Subcutaneous abdominal adipose tissue (tissue), 5 donors: Measurements from ENCODE around the gene RGS9BP.

ENCODE experiments used
- H3K27ac ChIP-seq: one replicate; pipeline ENCODE4 v1.7.0; 2013; ENCODE audit warnings: low read depth, mild to moderate bottlenecking, inconsistent platforms, low read length, moderate library complexity
- H3K27me3 ChIP-seq, 5 donors: one replicate each; pipeline ENCODE4 v1.7.0; 2013; ENCODE audit warnings: low read length in 5 of 5, inconsistent platforms in 1 of 5; ENCODE audit not compliant: control insufficient read depth in 5 of 5, insufficient read depth in 4 of 5
- H3K36me3 ChIP-seq, 5 donors: one replicate each; pipeline ENCODE4 v1.7.0; 2013; ENCODE audit warnings: low read length in 5 of 5; ENCODE audit not compliant: control insufficient read depth in 5 of 5, insufficient read depth in 5 of 5
- H3K4me1 ChIP-seq, 5 donors: one replicate each; pipeline ENCODE4 v1.7.0; 2013; ENCODE audit warnings: low read length in 5 of 5, mild to moderate bottlenecking in 3 of 5, moderate library complexity in 1 of 5; ENCODE audit not compliant: control insufficient read depth in 5 of 5, insufficient read depth in 5 of 5
- H3K4me3 ChIP-seq, 5 donors: one replicate each; pipeline ENCODE4 v1.7.0; 2013; ENCODE audit warnings: low read length in 5 of 5, low read depth in 1 of 5
- H3K9ac ChIP-seq, 5 donors: one replicate each; pipeline ENCODE4 v1.7.0; 2013; ENCODE audit warnings: low read length in 5 of 5, mild to moderate bottlenecking in 4 of 5, moderate library complexity in 3 of 5
- H3K9me3 ChIP-seq, 5 donors: one replicate each; pipeline ENCODE4 v1.7.0; 2013; ENCODE audit warnings: low read length in 5 of 5; ENCODE audit not compliant: control insufficient read depth in 5 of 5
- donor health status: healthy.
- donor health status: healthy.
- donor health status: healthy.
- donor health status: healthy.
- donor health status: healthy.

The RGS9BP gene, protein sequence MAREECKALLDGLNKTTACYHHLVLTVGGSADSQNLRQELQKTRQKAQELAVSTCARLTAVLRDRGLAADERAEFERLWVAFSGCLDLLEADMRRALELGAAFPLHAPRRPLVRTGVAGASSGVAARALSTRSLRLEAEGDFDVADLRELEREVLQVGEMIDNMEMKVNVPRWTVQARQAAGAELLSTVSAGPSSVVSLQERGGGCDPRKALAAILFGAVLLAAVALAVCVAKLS

DNA sequence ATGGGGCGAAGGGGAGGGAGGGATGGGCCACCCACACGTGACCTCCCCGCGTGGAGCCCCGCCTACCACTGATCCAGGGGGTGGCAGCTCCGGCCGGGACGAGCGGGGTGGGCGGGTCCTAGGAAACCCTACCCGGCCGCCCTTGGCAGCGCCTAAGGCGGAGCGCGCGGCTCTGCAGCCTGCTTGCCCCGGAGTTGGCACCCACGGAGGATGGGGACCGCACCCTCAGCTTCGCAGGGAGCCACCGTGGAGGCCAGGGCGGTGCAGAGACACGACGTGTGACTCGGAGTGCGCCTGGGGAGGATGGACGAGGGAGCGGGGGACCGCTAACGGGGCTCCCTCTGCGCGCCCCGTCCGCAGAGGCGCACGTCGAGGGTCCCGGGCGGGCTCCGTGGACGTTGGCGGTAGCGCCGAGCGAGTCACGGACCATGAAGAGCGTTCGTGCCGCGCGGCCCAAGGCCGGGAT lies at the start of gene RGS9BP:
RGS9BP (plus strand) TSS at position 129 of the 466 bp plus-strand sequence. CDS start 416 bp downstream, outside the sequence.
- H3K9ac ChIP-seq, result peak within 1 kb of the TSS in 4 of 5 donors; percentile 66 to 86 (median 76)
- H3K27me3 ChIP-seq, result peaks cover 3 to 12% (median 6%) of the 10 kb centered on the region in 5 donors
- no peaks in the 10 kb centered on the region for H3K36me3 ChIP-seq
- H3K27ac ChIP-seq, result no peak within 1 kb of the TSS
- H3K4me1 ChIP-seq, result peaks cover 10 to 50% (median 33%) of the 10 kb centered on the region in 5 donors
- H3K4me3 ChIP-seq, result peak within 1 kb of the TSS; percentile 61 to 93 (median 91)
- H3K9me3 ChIP-seq, result no peaks in the 10 kb centered on the region

DNA sequence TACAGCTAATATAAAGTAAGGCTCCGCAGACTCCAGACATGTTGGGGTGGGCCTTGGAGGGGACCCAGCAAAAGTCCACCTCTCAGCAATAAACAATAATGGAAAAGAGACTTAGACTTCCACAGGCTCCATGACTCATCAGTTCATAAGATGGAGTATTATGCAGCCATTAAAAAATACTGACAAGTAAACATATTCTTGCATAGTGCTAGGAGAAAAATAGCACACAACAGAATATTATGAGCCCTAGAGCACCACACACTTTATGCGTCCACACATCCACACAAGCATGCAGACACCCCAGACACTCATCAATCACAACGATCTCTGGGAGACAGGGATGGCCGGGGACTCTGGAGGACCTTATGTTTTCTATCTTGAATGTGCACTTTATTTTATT lies 48.7 kb upstream of the RGS9BP start:
- Histone ChIP-seq H3K27ac (no peak overlapping the region), H3K36me3 (peaks cover 3 to 91% (median 75%) of the 10 kb centered on the region in 5 donors), H3K9me3 (no peaks in the 10 kb centered on the region), H3K4me1 (no peaks in the 10 kb centered on the region), H3K27me3 (no peaks in the 10 kb centered on the region), H3K9ac (no peak overlapping the region), H3K4me3 (no peak overlapping the region)

DNA sequence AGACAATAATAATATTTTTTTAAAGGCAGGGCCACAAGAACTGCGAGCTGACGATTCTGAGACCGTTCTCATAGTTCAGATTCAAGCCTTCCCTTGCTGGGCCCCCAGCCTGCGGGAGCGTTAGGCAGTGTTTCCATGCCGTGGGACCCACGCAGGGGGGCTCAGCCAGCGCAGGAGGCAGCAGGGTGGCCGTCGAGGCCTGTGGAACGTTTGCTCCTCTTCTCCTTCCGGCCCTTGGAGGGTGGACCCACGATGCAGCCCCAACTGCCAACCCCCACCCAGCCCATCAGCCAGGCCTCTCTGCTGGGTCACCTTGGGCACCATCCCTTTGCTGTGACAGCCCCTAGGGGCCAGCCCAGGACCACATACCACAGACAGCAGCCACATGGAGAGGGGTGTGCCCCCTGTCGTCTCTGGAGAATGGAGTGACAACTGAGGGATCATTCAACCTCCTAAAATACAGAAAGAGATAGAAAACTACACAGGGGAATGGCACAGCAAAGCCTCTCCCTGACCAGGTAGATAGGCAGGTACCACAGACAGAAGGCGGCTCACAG lies 47.9 kb upstream of the RGS9BP start:
- no peaks in the 10 kb centered on the region for H3K9me3 ChIP-seq
- H3K36me3 ChIP-seq, result peaks cover 3 to 86% (median 69%) of the 10 kb centered on the region in 5 donors

DNA sequence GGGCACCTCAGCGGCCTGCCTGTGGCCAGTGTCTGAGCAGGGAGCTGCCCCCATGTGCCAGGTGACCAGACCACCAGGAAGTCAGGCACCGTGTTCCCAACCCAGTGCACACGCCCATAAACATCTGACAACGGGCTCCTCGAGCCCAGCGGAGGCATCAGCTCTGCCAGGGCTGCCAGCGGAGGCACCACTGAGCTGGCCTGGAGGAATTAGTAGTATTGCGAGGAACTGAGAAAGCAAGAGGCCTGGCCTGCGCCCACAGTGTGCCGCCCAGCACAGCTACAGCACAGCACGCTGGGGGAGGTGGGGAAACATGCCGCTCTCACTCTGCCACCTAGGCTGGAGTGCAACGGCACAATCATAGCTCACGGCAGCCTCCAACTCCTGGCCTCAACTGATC lies 45.3 kb upstream of the RGS9BP start:
- H3K9ac ChIP-seq, result no peak overlapping the region
- no peaks in the 10 kb centered on the region for H3K27me3 ChIP-seq
- H3K27ac ChIP-seq, result no peak overlapping the region
- H3K4me3 ChIP-seq, result no peak overlapping the region
- no peaks in the 10 kb centered on the region for H3K4me1 ChIP-seq
- H3K36me3 ChIP-seq, result peaks cover 3 to 82% (median 66%) of the 10 kb centered on the region in 5 donors
- H3K9me3 ChIP-seq, result no peaks in the 10 kb centered on the region

More for the DNA sequence above, 47.9 kb upstream of the RGS9BP start:
- H3K4me1 ChIP-seq, result no peaks in the 10 kb centered on the region
- no peak overlapping the region for H3K4me3 ChIP-seq
- H3K9ac ChIP-seq, result no peak overlapping the region
- no peaks in the 10 kb centered on the region for H3K27me3 ChIP-seq
- no peak overlapping the region for H3K27ac ChIP-seq

DNA sequence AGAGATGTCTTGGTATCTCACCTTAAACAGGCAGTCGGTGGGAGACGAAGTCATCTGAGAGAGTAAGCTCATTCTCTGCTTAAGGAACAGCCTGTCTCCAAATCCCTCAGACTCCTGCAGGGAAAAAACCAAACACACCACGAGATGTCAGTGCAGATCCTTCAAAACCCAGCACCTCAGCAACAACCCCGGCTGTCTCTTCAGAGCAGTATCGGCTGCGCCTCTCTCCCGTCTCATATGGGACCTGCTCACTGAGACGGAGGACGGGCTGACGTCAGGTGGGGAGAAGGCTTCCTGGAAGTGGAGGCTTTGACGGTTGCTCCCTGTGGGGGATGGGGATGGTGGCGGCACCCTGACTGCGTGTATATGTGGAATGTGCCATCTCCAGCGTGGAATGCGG lies 44.3 kb upstream of the RGS9BP start:
- Histone ChIP-seq H3K36me3 (peaks cover 3 to 83% (median 69%) of the 10 kb centered on the region in 5 donors), H3K9me3 (no peaks in the 10 kb centered on the region)

DNA sequence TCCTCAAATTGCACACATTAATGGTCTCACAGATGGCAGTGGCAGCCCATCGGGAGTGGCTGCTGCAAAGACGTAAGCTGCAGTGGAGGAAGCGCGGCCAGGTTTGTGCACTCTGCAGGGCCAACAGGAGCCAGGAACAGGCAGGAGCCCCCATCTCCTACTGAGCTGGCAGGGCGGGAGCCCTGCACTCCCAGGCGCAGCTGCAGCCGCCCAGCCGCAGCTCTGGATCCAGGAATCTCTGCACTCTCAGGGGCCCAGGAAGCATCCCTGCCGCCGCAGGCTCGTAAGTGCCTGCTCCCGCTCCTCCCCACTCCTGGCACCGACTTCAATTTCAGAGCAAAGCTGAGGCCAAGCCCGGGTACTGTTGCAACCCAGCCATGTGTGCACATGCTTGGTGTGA lies 38.2 kb upstream of the RGS9BP start:
- H3K4me1 ChIP-seq, result peaks cover 0 to 6% (median 0%) of the 10 kb centered on the region in 5 donors
- H3K9ac ChIP-seq, result no peak overlapping the region
- no peak overlapping the region for H3K27ac ChIP-seq
- no peaks in the 10 kb centered on the region for H3K27me3 ChIP-seq
- no peak overlapping the region for H3K4me3 ChIP-seq
- no peaks in the 10 kb centered on the region for H3K9me3 ChIP-seq
- H3K36me3 ChIP-seq, result peaks cover 5 to 87% (median 67%) of the 10 kb centered on the region in 5 donors

More for the DNA sequence above, 44.3 kb upstream of the RGS9BP start:
- Histone ChIP-seq H3K9ac (no peak overlapping the region), H3K27ac (no peak overlapping the region), H3K27me3 (no peaks in the 10 kb centered on the region), H3K4me1 (no peaks in the 10 kb centered on the region), H3K4me3 (no peak overlapping the region)

DNA sequence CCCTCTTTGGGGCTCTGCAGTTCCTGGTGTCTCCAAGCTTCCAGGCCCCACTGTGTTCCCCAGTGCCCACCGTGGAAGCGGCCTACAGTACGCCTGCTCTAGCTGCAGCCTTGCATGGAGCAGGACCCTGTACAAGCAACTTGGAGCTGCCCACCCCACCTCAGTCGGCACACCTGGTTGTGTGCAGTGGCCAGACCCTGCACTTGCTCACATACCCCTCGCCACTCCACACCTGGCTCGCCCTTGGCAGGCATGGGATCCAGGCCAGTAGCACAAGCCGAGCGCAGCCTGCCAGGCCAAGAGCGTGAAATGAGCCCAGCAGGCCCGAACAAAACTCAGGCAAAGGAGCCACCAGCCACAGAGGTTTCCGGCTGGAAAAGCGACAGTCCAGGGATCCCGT lies 37.0 kb upstream of the RGS9BP start:
- Histone ChIP-seq H3K4me3 (no peak overlapping the region), H3K27me3 (no peaks in the 10 kb centered on the region), H3K36me3 (peaks cover 2 to 91% (median 73%) of the 10 kb centered on the region in 5 donors), H3K4me1 (peaks cover 0 to 6% (median 0%) of the 10 kb centered on the region in 5 donors), H3K9me3 (no peaks in the 10 kb centered on the region), H3K9ac (no peak overlapping the region), H3K27ac (no peak overlapping the region)

DNA sequence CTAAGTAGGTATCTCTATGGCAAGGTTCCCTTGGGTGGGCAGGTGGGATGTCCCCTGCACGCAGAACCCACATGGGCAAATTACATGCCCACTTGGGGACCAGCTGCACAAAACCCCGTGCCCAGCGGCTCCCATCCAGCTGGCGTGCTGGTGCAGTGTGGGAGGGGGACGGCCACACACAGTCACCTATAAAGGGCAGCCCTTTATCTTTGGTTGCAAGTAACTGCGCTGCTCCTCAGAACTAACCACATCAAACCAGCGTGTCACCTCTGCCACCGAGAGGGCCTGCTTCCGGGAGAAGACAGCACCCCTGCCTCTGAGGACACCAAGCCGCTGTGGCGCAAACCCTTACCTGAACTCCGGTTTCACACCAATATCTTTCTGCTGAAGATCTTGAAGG lies 32.9 kb upstream of the RGS9BP start:
- H3K4me3 ChIP-seq, result no peak overlapping the region
- no peak overlapping the region for H3K9ac ChIP-seq
- no peaks in the 10 kb centered on the region for H3K9me3 ChIP-seq
- H3K27ac ChIP-seq, result no peak overlapping the region
- H3K4me1 ChIP-seq, result peaks cover 0 to 11% (median 0%) of the 10 kb centered on the region in 5 donors
- peaks cover 2 to 85% (median 69%) of the 10 kb centered on the region in 5 donors for H3K36me3 ChIP-seq
- no peaks in the 10 kb centered on the region for H3K27me3 ChIP-seq

DNA sequence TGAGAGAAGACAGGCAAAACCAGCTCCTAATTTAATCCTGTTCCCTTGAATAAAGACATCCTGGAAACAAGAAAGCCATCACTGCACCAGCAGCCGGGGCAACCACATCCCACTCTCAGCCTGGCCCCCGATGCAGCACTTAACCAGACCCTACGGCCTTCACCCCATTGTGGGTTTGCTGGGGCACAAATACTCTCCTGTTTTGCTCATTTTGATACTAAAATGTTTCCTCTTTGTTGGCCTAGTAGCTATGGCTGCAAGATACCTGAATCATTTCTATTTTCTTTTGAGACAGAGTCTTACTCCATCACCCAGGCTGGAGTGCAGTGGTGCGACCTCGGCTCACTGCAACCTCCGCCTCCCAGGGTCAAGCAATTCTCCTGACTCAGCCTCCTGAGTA lies 29.1 kb upstream of the RGS9BP start:
- H3K9ac ChIP-seq, result no peak overlapping the region
- no peak overlapping the region for H3K4me3 ChIP-seq
- H3K4me1 ChIP-seq, result peaks cover 0 to 19% (median 10%) of the 10 kb centered on the region in 5 donors
- no peaks in the 10 kb centered on the region for H3K27me3 ChIP-seq
- no peak overlapping the region for H3K27ac ChIP-seq
- no peaks in the 10 kb centered on the region for H3K9me3 ChIP-seq
- H3K36me3 ChIP-seq, result peaks cover 2 to 66% (median 52%) of the 10 kb centered on the region in 5 donors

DNA sequence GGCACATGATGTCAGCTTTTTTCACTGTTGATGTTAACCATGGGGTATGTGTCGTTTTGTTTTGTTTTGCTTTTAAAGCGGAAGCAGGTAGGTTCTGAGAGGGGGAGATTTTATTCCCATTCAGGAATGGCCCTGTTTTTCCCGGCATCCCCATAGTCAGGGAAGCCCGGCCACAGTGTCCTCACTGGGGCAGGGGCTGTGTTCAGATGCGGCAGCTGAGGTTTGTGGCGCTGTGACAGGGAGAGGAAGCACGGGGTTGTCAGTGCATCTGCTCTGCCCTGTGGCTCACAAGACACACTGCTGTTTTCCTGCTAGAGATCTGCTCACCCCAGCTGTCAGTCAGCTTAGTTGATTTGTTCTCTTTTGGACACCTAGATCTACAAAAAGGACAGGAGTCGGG lies 28.3 kb upstream of the RGS9BP start:
- Histone ChIP-seq H3K9ac (no peak overlapping the region), H3K27me3 (no peaks in the 10 kb centered on the region), H3K36me3 (peaks cover 0 to 58% (median 46%) of the 10 kb centered on the region in 5 donors), H3K27ac (no peak overlapping the region), H3K4me3 (no peak overlapping the region), H3K9me3 (no peaks in the 10 kb centered on the region), H3K4me1 (peaks cover 0 to 22% (median 18%) of the 10 kb centered on the region in 5 donors)
